HG03095 (cell line): ENCODE results near the gene GHRL.
"Not testable (repeated sequence)": the region's sequence is repeated elsewhere in the genome, so short reads cannot be mapped to it uniquely, and the experiment has no call there.

ENCODE experiments used
- ATAC-seq: cut with Tn5 transposase; IDR thresholded peaks from one replicate; pipeline ENCODE4 v1.9.1; 2021; ENCODE audit warnings: moderate library complexity; ENCODE audit not compliant: unreplicated experiment

The GHRL gene

DNA sequence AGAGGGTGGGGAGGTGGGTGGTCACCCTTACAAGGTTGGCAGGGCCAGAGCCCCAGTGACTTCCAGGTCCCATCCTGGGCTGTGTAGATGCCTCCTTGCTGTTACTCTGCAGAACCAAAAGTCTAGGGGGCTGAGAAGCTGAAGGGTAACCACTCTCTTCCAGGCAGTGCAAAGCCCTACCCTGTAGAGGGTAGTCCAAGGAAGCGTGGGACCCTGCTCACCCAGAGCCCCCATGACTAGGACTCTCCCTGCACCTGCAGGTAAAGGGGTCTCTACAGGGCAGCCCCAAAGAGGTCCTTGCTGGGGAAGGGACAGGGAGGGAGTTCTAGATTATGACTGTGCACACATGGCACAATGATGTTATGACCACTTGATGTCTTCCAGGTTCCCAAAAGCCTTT lies 14.2 kb downstream of the GHRL start:
- ATAC-seq = no peak

- ATAC-seq = no peak
Observed at GRCh38 chr3:10277115-10277625, 15.6 kb downstream of the GHRL start.

DNA sequence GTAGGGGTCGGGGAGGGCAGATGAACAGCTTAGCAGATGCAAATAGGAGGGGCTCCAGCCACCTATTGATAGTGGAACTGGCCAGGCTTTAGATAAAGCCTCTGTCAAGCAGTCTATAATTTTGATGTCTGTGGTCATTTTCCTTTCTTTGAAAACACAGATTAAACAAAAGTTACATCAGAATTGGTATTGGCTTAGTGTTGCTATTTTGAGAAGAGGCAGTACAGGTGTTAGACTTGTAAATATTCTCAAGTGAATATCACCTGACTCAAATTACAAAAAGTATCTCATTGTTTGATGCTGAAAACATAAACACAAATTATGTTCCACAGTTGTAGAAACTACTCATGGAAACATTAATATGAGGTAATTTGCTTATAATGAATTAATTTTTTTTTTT lies 18.1 kb downstream of the GHRL start:
- no peak for ATAC-seq

DNA sequence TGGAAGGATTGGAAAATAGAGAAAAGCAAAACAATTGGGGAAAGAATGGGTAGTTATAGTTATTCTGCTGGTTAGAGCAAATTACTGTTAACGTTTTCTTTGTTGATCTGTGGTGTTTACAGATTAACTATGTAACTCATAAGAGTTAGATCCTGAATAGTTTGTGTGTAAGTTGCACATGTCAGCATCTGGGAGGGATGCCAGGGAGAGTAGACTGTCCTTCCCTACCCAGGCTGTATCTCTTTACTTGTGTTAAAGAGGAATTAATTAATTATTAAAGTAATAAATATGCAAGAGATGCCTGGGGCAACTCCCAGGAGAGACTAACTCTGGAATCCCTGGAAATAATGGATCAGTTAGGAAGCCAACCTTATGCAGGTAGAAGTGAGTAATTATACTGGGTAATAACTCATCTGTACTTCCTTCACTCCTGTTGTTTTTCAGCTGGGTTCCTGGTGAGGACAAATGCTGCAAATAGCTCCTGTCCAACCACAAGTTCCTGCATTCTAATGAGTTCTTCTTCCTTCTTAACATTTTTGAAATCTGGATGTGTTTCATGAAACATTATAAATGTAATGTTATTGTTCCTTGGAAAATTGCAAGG lies 18.9 kb downstream of the GHRL start:
- ATAC-seq = no peak

- ATAC-seq = no peak
Observed at GRCh38 chr3:10272977-10273376, 19.8 kb downstream of the GHRL start.

DNA sequence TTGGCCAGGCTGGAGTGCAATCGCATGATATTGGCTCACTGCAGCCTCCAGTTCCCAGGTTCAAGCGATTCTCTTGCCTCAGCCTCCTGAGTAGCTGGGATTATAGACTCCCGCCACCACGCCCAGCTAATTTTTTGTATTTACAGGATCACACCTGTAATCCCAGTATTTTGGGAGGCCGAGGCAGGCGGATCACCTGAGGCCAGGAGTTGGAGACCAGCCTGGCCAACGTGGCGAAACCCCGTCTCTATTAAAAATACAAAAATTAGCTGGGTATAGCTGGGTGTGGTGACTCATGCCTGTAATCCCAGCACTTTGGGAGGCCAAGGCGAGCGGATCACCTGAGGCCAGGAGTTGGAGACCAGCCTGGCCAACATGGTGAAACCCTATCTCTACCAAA lies 20.3 kb downstream of the GHRL start:
- not testable (repeated sequence) for ATAC-seq

DNA sequence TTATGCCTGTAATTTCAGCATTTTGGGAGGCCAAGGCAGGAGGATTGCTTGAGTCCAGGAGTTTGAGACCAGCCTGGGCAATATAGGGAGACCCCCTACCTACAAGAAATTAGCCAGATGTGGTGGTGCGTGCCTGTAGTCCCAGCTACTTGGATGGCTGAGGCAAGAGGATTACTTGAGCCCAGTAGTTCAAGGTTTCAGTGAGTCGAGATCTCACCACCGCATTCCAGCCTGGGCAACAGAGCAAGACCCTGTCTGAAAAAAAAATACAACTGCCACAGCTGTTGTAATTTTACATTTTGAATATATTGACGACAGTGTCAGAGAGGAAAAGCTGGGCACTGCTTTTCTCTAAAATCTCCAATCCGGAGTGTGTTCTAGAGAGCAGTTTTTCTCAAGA lies 23.3 kb downstream of the GHRL start:
- ATAC-seq = no peak

GRCh38 chr3:10268930-10269329 lies 23.8 kb downstream of the GHRL start:
- ATAC-seq = no peak

DNA sequence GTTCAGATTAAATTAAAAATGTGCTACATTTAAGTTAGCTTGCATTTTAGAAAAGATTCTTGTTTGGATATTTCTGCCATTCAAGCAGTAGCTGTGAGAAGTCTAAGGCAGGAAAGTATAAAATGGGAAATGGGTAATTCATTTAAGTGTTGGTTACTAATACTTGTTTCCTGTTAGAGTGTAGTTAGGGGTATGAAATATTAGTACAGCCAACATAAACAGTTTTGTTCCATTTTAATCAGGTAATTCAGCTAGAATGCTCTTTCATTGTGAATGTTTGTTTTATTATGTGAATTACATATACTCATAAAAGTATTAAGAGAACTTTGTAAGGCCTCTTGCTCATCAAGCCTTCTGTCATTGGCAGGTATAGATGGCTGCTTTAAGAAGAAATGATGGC lies 24.6 kb downstream of the GHRL start:
- no peak for ATAC-seq

DNA sequence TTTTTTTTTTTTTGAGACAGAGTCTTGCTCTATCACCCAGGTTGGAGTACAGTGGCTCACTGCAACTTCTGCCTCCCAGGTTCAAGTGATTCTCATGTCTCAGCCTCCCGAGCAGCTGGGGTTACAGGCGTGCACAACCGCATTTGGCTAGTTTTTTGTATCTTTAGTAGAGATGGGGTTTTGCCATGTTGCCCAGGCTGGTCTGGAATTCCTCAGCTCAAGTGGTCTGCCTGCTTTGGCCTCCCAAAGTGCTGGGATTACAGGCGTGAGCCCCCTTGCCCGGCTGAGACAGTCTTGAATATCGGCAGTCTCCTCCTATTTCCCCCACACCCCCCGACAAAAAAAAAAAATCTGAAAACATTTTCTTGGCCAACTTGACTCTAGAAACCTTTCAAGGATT lies 25.8 kb downstream of the GHRL start:
- not testable (repeated sequence) for ATAC-seq

DNA sequence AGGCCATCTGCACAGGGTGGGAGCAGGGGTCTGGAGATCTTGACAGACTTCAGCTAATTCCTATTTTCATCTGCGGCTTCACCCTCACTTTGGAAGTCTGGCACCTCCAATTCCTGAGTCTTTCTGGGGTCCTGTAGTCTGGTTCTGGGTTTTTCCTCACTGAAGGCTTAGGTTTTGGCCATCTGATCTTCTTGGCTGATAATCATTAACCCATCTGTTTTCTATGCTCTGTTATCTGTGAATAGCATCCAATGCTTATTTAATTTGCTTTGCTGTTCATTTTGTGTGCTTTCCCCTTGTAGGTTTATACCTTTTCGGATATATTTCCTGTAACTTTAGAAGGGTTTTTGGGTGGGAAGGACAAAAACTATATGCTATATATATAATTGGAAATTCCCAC lies 26.9 kb downstream of the GHRL start:
- ATAC-seq = no peak

DNA sequence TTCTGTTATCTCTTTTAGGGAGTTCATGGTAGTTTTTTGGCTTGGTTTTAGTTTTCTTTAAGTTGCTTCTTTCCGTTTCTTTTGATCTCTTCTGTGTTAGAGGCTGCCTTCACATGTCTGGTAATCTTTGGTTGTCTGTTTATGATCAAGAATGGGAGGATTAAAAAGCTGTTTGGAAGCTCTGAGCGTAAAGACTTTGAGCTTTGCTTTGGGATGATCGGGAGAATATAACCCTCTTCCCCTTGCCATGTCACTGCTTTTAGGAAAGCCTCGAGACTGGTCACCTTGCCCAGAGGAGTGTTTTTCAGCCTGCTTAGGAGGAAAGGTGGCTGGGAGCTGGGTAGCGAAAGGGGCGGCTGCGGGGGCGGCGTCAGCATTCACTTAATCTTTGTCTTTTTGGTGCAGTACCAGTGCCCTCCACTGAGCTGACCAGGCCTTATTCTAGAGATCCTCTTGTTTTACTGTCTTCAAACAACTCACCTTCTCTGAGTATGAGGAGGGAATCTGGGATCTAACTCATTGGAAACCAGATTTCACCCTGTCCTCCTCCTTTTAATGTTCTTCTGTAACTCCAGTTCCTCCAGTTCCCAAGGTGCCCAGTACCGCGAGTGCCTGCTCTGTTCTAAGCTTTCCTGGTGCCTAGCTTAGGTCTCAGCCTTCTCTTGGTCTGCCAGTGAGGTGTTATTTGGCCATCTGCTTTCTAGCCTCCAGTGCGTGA lies 28.9 kb downstream of the GHRL start:
- no peak for ATAC-seq

GRCh38 chr3:10262027-10262426 lies 30.7 kb downstream of the GHRL start:
- ATAC-seq = no peak

GRCh38 chr3:10260211-10260701 lies 32.5 kb downstream of the GHRL start:
- no peak for ATAC-seq

- no peak for ATAC-seq
Observed at GRCh38 chr3:10259798-10260197, 32.9 kb downstream of the GHRL start.

- no peak for ATAC-seq
Observed at GRCh38 chr3:10259036-10259435, 33.7 kb downstream of the GHRL start.

DNA sequence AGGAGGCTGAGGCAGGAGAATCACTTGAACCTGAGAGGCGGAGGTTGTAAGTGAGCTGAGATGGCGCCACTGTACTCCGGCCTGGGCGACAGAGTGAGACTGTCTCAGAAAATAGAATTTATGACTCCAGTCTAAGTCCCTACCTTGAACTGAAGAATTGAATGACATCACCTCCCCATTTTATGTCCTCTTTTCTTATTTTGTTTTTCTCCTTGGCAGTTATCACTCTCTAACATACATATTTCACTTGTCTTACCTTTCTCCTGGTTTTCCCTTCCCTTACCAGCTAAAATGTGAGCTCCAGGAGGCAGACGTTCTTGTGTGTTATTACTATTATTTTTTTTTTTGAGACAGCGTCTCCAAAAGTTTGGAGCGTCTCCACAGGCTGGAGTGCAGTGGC lies 36.9 kb downstream of the GHRL start:
- no peak for ATAC-seq

- ATAC-seq = no peak
Observed at GRCh38 chr3:10253731-10254130, 39.0 kb downstream of the GHRL start.

GRCh38 chr3:10251006-10251405 lies 41.7 kb downstream of the GHRL start:
- ATAC-seq = no peak

GRCh38 chr3:10249833-10250232 lies 42.9 kb downstream of the GHRL start:
- no peak for ATAC-seq

GRCh38 chr3:10248984-10249748 lies 43.6 kb downstream of the GHRL start:
- no peak for ATAC-seq
